Measurements from ENCODE around the gene VGLL4.
A peak's percentile ranks its signal among the peaks of the same experiment; 100 is the strongest.
"Not testable (repeated sequence)": the region's sequence is repeated elsewhere in the genome, so short reads cannot be mapped to it uniquely, and the experiment has no call there.

Gene VGLL4

GRCh38 chr3:11582191-11582968, 61.3 kb downstream of the VGLL4 start:
- DNase-seq: peak; percentile 92

DNA sequence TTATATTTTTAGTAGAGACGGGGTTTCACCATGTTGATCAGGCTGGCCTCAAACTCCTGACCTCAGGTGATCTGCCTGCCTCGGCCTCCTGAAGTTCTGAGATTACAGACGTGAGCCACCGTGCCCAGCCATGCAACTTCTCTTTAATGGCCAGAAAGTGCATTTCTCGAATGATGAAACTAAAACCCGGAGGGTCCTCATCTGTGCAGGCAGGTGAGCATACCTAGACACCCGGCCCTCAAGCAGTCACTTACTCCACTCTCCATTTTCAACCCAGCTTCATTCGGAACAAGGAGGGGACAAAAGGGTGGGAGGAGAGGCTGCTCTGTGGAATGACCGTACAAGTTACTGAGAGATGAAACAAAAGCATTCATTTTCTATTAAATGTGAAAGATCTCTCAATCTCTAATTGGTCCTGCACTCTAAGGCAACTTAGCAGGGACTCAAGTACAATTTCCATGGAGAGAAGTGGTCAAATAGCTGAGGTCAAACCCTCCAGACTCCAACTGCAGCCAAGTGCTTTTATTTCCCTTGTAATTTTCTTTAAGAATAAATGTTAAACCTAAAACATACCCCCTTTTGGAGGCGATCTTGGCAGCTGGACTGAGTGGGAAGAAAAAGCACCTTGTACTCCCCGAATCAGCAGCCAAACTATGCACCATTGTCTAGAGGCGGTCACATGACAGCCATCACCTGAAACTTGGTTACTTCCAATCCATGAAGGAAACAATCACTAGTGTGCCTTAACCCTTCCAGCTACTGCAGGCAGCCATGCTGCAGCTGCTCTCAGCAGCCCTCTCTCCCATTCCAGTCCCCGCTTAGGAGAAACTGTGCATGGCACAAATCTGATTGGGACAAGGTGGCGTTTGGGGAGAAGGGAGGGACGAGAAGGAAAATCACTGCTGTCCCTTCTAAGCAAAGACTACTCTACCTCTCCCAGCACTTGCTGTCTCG, 62.2 kb downstream of the VGLL4 start:
- DNase-seq: no peak

DNA sequence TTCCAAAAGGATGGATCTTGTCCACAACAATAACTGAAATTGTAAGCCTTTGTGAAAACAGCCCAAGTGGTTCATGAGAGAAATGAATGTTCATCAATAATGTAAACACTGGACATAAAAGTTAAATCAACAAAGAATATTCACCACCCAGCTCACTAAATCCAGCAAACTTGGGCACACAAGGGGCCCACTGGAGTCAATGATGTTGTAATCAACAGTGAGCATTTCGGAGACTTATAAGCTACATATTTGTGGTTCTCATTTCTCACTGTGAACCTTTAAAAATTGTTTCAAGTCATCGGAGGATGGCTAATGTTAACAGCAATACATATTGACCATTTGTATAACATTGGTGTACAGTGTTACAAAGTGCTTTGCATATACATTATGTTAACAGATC, 63.1 kb downstream of the VGLL4 start:
- no peak for DNase-seq

DNA sequence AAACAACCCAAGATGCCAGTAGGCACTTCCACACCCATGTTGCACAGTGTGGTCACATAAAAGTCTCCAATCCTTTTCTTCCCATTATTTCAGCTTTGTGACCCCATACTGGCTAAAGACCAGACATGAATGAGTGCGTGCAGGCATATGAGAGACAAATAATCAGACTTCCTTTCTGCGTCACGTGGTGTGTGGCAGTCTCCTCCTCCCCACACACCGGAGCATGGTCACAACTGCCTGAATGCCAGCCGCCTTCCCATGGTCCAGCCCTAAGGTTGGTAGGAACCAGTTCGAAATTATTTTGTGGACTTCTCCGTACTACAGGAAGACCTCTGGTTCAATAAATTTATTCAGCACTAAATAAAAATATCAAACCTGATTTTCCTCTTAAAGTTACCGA, 65.5 kb downstream of the VGLL4 start:
- no peak for DNase-seq

DNA sequence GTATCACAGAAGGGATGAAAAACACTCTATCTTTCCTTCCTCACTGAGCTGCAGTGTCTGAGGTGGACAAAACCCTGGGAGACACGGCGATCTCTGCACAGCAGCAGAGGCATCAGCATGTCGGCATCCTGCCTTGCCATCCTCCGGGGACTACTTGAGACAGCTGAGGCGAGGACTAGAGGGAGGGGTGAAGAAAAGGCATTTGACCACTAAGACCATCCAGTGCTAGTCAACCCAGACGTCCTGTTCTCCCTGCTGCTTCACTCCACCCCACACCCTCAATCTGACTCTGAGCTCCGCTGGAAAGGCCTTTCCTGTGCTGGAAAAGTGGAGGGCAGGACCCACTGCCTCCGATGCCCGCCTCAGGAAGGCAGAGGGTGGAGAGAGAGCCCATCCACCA, 67.3 kb downstream of the VGLL4 start:
- DNase-seq: peak; percentile 46

DNA sequence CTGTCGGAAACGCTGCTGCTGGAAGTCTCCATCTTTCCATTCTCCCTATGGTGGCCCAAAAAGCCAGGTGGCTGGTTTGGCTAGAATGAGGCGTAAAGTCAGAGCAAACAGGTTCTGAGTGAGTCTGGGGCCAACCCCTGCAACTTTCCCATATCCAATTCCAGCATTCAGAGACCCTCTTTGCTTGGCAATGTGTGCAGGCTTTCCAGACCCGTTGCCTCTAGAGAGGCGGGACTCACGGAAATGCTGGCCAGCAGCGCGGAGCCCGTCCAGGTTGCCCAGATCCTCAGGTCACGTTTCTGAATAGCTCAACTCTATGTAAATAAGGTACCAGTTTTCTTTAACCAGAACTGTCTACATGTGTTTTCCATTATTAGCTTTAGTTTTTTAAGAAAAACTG, 68.0 kb downstream of the VGLL4 start:
- DNase-seq: no peak

- no peak for DNase-seq
Measured at GRCh38 chr3:11574981-11575669, 68.6 kb downstream of the VGLL4 start.

DNA sequence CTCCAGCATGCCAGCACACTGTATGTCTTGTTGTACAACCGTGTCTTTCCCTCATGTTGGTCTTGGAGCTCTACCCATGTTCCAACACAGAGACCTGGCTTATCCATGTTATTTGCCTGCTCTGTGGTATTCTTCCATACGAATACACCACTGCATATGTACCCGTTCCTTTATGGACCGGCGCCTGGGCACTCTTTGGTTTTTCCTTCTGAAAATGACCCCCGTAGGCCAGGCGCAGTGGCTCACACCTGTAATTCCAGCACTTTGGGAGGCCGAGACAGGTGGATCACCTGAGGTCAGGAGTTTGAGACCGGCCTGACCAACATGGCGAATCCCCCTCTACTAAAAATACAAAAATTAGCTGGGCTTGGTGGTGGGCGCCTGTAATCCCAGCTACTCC, 71.1 kb downstream of the VGLL4 start:
- DNase-seq: not testable (repeated sequence)

- DNase-seq: no peak
Measured at GRCh38 chr3:11570789-11571495, 72.8 kb downstream of the VGLL4 start.

DNA sequence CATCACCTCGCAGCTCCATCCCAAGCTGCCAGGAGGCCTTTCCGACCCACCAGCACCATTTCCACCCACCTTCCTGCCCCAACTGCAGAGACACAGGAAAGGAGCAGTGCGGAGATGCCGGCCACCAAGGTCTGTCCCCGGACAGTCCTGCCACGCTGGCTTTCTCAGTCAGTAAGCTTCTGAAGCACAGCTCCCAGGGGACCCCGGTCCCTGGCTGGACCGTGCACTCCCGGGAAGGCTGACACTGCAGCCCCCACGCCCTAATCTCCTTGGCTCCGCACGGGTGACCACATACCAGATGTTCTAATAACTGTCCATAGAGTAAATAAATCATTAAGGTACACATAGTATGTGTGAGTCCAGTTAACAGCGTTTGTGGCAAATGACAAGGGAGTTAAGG, 73.5 kb downstream of the VGLL4 start:
- no peak for DNase-seq

- no peak for DNase-seq
Measured at GRCh38 chr3:11569156-11569741, 74.5 kb downstream of the VGLL4 start.

DNA sequence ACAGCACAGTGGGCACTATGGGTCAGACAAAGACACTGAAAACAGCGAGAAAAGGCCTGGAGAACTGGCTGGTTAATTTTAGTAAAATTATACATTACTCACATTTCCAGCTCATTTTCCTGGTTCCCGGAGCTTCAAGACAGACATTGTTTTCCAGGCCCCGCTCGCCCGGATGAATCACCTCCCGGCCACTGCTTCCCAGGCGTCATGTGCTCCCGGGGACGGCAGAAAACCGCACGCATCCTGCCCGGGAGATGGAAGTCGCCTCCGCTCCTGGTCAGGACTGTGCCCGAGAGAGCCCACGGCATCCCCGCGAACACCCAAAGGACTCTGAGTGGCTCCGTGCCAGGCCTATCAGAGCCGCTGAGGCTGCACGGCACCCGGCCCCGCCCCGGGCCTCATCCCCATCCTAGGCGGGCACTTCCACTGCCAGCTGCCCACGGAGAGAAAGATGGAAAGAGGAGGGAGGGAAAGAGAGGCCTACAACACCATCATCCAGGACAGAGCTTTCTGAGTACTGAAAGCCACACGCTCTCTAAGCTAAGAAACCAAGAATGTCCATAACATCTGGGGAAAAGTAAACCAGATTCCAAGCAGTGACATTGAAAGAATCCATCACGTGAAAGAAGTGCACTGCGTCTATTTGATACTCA, 75.1 kb downstream of the VGLL4 start:
- DNase-seq: peak; percentile 95

GRCh38 chr3:11567516-11568467, 75.9 kb downstream of the VGLL4 start:
- peak; percentile 68 for DNase-seq

- DNase-seq: no peak
Measured at GRCh38 chr3:11566916-11567315, 76.8 kb downstream of the VGLL4 start.

GRCh38 chr3:11566478-11566877, 77.2 kb downstream of the VGLL4 start:
- DNase-seq: no peak

DNA sequence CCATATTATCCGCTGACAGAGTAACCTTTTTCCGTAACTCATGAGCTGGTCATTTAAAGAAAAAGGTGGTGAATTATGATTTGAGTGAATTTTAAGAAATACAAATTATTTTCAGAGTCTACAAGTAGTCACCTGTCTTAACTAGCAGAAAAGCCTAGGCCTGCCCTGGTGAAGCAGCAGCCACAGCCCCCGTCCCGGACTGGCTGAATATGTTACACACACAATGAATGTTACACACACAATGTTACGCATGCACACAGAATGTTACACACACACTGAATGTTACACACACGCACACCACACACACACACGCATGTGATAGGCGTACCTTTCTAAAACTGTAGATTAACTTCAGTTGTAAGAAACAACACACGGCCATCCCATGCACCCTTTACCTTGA, 77.8 kb downstream of the VGLL4 start:
- no peak for DNase-seq

GRCh38 chr3:11565492-11565891, 78.2 kb downstream of the VGLL4 start:
- no peak for DNase-seq

DNA sequence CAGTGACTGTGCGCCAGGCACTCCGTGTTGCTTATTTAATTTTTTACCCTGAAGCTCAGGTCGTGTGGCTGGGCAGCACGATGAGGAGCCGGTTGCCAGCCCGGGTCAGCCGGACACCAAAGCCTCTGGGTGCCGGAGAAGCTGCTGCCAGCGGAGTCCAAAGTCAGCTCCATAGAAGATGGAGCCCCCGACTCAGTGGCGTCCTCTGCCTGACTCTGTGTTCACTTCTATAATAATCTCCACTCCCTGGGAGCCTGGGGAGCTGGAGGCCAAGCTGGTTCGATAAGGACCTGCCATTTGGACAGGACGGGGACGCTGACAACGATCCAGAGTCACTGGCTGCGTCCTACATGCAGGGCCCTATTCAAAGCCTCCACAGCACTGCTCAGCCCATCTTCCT, 78.6 kb downstream of the VGLL4 start:
- DNase-seq: no peak

GRCh38 chr3:11564577-11565001, 79.1 kb downstream of the VGLL4 start:
- no peak for DNase-seq

- DNase-seq: no peak
Measured at GRCh38 chr3:11563865-11564185, 79.9 kb downstream of the VGLL4 start.

Measured in fibroblast of skin of right biceps (primary cell).